Pons (tissue), 1 donor: ENCODE results near the gene WIPF2.
A peak's percentile ranks its signal among the peaks of the same experiment; 100 is the strongest.

Experiments
- DNase-seq: peaks from one replicate; pipeline ENCODE4 v3.0.0-alpha.2; 2016; ENCODE audit warnings: low spot score

Gene WIPF2

DNA sequence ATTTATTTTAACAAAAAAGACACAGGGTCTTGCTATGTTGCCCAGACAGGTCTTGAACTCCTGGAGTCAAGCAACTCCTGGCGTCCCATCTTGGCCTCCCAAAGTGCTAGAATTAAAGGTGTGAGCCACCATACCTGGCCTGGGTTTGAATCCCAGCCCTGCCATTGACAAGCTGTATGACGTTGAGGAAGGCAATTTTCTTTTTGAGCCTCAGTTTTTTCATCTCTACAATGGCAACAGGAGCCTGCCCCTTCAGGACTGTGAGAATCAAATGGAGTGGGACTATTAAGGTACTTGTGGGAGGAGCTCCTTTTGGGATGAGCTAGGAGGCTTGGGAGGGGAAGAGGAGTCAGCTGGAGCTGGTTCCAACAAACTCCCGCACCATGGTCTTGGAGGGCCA, 96.1 kb downstream of the WIPF2 start:
- no peak for DNase-seq

DNA sequence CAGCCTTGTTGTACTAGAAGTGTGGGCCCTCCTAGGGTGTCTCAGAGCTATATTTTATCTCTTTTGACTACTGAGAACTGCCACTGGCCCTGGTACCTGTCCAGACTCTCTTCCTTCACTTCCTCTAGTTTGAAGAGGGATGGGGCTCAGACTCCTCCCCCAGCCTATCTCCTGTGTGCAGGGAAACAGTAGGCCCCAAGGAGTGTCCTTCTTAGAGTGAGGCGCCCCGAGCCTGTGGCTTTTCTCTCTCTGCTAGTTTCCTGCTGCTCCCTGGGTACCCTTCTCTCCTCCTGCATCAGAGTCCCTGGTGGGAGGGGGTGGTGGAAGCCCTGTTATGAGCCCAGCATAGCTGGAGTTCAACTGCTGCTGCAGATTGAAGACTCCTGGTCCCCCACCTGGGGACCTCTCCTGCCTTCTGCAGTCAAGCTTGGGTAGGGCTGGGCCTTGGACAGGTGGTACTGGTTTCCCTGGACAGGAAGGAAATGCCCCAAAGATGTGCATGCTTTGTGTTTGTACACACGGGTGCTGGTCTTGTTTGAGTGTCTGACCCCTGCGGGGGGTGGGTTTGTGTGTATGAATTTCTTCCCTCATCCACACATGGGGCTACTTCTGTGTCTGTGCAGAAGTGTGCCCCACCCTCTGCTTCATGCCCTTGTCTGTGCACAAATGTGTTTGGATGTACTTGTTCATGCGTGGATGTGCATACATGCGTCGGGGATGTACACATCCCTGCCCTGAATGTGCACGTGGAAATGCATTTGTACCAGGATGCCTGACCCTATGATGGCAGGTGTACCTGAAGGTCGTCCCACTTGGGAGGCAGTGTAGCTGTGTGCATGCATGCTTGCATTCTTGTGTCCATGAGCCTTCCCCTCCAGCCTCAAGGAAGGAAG, 96.8 kb downstream of the WIPF2 start:
- DNase-seq: no peak

DNA sequence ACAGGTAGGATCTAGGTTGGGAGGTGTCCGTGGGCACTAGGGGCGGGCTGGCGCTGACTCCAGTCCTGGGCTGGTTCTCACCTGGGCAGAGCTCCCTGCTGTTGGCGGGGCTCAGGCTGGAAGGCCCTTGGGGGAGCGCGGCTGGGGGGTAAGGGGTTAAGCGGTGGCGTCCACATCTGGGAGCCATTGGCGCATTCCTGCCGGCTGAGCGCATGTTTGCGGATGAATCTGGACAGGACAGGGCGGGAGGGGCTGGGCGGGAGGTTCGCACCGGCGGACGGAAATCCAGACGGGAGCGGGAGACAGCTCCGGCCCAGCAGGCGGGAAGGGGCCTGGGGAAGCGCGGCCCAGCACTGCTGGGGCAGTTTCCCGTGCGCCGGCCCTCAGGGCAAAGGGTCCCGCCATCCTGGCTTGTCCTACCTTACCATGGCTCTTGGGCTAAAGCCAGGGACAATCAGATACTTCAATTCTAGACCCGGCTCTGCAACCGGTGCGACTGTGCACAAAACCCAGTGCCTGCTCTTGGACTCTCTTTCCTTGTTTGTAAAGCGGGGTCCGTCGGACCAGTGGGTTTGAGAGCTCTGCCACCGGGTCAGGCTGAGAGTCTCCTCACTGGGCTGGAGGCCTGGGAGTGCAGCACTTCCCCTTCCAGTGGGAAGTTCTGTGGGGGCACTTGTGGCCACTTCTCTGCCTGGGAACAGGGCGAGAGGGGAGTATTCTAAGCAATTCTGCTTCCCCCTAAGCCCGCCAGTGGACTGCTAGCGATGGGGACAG, 97.7 kb downstream of the WIPF2 start:
- no peak for DNase-seq

DNA sequence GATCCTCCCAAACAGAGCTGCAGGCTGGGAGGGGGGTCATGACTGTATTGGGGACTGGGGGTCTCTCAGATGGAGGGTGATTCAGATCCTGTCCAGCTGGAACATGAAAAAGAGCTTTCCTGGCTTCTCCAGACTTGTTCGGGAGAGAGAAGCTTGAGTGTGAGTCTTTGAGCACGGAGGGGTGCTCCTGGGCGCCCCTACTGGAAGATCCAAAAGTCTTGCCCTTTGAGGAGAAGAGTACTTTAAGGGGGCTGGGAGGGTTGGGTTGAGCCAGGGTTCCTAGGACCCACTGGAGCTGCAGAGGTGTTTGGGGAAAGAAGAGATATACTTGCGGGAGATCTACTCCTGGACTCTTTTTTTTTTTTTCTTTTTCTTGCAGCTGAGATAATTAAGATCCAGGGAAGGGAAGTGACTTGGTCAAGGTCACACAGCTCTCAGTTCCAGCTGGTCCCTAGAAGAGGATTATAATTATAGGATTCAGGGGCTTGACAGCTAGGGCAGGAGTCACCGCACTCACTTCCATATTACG, 98.3 kb downstream of the WIPF2 start:
- no peak for DNase-seq

DNA sequence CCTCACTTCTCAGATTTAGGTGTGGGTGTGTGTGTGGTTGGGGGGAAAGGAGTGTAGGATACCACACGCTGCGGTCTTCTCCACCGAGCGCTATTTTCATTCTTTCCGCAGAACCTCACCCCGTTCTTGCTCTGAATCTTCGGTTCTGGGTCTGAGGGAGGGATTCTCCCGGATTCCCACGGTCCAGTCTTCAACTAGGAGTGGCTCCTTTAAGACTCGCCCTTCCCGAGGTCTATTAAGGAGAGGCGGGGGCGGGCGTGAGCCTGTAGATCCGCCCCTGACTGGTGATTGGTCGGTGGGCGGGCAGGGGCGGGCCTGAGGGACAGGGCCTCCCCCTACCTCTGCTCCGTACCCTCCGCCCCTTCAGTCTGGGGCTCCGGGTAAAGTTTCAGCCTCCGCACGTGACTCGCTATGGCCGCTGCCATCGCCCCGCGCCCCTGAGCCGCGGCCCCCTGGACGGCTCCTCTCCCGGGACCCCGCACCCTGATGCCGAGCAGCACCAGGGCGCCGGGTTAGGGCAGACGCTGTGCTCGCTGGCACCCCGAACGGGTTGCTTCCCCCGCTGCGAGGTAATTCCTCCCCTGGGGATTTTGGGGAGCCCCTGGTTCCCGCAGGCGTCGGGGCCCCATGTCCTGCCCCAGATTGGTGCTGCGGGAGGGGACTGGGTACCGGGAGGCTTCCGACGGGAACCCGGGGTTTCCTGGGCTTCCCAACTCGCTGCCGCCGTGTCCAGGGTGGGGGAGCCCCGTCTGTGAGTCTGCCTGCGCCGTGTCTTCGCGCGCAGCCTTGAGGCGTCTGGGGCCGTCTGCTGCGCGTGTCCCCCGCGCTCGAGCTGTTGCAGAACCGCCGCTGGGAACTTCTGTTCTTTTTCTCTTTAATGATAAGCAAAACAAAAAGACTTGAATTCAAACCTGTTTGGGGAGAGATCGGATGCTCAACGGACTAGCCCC, 99.1 kb downstream of the WIPF2 start:
- DNase-seq: peak; percentile 93

DNA sequence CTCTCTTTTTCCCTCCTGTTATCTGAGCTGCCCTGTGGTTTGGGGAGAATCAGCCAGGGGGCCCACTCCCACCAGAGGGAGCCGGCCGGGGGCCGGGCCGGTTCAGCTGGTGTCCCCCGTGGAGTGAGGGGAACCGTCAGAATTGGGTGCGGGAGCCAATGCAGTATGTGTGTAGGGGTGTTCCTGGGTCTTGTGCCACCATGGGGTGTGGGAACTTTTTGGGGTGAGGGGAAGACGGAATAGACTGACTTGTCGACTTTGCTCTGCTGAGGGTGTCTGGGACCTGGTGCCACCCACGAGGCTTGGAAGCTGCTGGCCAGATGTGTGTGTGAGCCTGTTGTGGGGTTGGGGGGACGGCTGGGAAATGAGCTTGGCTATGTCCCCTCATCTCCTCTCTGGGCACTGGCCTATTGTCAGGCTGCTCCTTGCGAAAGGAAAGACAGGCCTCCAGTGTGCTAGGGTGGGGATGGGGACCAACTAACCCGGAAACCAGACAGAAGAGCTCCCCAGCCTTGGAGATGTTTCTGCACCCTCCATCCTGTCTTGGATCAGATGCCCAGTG, 99.8 kb downstream of the WIPF2 start:
- DNase-seq: no peak

DNA sequence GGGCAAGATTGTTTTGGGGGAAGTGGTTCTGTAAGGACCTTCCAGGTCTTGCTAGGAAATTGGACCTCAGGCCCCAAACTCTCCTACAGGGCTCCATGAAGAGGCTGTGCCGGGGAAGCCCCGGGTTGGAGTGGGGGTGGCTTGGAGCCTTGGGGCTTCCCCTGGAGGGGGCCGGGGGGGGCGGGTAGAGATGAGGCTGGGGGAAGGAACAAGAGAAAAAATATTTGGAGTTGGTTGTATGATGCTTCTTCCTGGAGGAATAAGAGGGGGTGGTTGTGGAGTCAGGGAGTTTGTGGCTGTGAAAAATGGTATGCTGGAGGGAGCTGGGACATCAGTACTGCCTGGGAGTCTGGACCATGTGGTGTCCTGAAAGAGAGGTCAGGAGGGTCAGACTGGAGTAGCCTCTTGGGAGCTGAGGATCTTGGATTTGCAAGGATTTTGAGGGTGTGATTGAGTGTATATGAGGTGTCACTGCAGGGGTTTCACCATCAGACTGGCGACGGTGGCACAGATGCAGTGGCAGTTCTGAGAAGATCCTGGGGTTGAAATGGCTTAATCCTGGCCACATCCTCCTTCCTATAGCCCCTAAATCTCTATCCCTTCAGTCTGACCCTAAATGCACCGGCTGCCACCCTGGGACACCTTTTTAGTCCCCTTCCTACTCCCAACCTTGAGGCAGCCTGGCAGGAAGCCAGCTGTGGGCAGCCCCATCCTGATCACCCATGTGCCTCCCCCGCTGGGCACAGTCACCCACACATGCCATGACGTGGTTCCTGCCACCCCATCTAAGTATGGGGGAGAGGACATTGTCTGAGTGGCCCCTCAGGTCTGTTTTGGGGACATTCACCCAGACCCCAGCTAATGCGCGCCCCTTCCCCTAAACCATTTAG, 100.8 kb downstream of the WIPF2 start:
- DNase-seq: no peak

DNA sequence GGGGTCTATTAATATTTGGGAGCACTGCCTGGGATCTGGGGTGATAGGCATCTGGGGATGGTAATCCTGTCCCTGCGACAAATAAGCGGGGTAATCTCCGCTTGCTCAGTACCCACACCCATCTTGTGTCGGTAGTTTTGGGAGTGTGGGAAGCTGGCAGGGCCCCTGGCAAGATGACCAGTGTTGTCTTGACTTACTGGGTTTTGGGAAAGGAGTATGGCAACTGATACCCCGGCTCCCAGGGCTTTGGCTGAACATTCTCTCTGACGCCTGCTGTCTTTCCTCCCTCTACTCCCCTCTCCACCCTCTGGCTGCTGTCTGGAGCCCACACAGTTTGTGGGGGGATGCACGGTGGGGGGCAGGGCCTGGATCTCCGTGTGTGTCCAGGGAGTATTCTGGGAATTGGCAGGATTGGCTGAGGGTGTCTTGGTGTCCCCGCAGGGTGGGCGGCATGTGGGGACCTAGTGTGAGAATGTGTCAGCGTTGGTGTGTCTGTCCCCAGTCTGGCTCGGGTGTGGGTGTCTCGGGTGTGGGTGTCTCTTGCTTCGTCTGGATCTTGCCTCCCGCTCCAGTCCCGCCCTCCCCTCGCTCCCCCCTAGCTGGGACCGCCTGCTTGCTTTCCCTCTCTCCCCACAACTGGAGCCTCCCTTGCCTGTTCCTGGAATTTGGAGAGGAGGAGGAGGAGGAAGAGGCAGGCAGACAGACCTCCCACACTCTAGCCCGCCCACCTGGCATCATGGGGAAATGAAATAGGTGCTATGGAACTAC, 101.8 kb downstream of the WIPF2 start:
- DNase-seq: no peak

DNA sequence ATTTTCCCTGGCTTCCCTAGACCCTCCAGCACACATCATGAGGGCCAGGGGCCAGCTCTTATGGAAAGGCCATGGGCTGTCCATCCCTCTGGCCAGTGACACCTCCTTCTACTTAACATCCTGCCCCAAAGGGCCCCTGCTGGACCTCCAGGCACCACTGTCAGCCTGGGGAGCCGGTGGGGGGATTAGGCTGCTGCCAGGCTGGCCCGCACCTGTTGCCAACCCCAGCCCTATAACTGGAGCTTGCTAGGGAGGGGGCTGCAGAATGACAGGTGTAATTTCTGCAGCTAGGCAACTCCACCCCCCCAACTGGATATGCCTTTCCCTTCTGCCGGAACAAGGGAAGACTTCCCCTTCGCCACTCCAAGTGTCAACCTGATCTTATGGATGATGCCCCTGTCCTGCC, 102.4 kb downstream of the WIPF2 start:
- no peak for DNase-seq

DNA sequence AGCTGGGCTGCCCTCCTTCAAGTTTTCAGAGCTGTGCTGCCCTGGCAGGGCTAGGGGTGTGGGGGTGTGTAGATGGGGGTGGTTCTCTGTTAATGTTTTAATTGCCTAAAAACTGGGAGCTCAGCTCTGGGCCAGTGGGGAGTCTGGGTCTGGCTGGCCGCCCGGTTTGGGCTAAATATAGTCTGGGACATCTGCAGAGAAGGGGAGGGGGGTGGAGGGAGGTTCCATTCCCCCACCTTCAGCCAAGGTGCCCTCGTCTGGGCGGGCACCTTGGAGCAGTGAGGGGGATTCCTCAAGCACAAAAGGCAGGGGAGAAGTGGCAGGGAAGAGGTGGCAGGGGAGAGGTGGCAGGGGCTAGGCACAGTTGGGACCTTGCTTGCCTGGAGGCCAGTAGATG, 102.9 kb downstream of the WIPF2 start:
- no peak for DNase-seq

DNA sequence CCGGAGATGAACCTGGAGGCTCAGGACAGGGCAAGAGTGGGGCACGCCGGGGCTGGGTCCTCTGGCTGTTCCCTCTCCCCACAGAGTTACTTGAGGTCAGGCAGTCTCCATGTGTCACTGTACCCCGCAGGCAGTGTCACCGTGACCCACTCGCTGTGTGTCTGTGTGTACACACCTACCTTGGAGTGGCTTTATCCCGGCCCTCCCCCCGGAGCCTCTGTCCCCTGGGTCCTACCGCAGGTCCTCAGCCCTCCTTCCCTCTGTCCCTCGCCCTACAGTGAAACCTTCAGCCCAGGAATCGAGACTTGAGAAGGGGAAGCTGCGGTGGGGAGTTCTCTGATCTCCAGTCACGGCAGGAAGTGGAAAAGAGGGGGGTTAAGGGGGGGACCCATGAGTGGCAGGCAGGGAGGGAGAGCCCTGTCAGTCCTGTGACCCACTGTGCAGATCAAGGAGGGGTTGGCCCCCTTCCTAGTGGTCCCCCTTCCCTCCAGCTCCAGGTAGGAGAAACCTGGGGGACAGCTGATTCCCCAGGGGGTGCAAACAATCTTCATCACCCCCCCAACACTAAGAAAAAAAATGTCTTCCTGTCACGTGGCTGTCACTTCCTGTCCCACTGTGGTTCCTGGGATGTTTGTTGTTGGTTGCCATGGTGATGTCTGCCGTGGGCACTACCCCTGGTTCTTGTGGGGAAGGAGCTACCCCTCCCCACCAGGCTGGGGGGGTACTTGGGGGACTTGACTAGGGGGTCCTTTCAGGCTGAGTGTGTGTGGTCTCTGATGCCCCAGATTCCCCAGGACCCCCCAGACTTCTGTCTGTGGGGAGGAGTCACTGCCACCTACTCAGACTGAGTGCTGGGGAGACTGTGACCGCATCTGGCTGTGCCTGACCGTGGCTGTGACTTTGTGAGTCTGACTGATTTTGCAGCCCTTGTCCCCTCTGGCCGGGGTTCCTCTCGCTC, 103.5 kb downstream of the WIPF2 start:
- DNase-seq: peak; percentile 80

DNA sequence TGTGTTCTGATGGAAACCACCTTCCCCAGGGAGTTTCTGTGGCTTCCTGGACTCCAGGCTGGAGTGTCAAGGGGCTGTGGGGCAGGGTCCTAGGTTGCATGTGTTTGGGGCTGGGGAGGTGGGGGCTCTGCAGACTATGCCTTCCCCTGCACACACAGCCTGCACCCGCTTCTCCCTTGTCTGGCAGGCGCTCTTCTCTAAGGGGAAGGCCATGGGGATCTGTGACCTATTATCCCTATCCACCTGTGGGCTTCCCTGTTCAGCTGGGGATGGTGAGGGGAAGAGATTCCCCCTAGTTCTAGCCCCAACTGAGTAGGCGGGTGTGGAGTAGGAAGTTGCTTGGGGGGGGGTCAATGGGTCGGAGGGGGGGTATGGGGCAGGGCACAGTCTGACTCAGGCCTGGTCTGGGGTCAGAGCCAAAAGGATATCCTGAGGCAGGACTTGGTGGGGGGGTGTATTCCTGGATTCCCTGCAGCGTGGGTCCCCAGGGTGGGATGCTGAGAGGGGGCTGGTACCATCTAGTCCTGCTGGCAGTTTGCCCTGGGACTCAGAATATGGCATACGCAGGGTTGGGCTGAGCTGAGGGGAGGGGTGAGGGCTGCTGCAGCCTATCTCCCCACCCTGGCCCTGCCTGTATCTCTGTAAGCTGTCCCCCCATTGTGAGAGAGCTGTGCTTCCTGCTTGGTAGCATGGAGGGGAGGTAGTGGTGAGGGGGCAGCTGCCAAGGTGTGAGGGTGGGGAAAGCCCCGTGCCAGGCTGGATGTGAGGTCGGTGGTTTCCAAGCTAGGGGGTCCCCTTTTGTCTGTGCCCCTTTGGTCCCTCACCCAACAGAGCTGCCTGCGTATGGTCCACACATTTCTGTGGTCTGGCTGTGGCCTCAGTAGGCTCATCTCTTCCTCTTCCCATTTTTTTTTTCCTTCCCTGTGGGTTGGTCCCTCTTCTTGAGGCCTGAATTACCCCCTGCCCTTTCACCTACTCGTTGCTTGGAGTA, 104.6 kb downstream of the WIPF2 start:
- no peak for DNase-seq

DNA sequence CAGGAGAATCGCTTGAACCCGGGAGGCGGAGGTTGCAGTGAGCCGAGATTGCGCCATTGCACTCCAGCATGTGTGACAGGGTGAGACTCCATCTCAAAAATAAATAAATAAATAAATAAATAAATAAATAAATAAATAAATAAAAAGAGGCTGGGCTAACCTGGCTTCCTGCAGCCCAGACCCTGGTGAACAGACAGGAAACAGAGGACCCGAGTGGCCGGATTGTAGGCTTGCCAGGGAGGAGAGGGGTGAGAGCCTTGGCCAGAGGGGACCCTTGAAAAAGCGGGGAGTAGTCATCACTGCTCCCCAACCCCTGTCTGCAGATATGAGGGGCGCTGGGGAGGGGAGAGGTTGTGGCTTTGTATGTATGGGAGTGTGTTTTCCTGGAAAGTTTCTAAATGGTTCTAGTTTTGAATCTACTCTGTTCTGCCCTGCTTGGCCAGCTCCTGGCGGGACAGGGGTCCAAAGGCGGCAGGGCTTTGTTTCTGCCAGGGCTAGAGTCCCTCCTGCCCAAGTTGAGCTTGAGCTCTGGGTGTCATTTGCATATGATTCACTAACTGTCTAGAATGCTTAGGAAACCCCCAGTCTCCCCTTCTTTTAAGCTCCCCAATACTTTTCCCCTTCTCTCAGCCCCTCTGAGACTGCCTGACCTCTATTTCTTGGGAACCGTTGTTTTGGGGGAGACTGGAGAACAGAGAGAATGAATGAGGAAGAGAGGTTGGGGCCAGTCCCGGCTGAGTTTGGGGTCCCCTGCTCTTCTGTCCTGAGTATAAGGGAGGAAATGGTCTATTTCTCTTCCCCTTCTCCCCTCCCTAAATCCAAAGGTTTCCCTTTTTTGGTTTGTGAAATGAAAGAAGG, 106.3 kb downstream of the WIPF2 start:
- no peak for DNase-seq

DNA sequence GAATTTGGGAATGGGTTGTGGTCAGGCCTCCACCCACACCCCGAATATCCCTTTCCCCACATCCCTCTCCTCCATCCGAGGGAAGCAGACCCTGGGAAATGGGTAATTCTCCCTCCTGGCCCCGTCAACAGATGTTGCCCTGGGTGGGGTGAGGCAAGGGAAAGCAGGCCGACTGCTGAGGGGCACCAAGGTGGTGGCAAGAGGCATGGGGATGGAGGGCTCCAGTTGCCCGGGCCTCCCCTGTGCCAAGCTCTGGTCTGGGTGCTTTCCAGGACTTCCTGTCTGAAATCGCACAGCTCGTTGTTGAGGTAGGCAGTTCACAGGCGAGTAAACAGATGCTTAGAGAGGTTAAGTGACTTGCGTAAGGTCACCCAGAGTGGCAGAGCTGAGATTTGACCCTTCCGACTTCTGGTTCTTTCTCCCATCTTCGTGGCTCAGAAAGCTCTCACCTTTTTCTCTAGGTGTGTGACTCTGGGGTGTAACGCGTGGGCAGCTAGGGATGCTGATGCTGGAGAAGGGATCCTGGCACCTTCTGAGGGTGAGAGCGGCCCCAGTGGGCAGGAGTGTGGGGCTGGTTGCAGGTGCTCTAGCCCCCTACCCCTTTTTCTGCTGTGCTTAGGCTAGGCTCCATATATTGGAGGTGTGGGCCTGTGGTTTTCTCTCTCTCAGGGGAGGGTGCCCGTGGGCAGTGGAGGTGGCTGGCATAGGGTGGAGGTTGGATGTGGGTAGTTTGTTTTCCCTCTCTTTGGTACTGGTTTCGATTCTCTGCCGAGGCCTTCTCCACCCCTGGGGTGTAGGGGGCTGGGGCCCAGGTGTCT, 107.1 kb downstream of the WIPF2 start:
- no peak for DNase-seq

DNA sequence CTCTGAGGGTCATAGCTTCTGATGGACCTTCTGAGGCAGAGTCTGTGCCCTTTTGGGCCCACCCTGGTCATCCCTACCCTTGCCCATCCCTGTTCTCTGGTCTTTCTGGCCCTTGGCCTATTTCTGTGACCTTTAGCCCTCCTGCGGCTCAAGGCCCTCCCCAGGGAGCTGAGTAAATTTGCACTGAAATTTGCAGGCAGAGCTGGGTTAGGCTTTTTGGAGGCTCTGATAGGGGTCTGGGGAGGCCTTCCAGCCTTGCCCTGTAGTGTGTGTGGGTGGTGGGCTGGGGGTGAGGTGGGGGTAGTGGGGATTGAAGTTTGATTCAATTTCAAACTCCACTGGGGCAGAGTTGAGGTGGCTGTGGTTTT, 107.7 kb downstream of the WIPF2 start:
- no peak for DNase-seq
